ENCODE results near the gene IGHMBP2. TPM values are rescaled to one million over a fixed set of nuclear protein-coding genes. Genes with fewer than 3 reads are reported as not detected.
"Not testable (repeated sequence)": the region's sequence is repeated elsewhere in the genome, so short reads cannot be mapped to it uniquely, and the experiment has no call there.

The IGHMBP2 gene
- polyA plus RNA-seq, 1 donor = 14.1 TPM

DNA sequence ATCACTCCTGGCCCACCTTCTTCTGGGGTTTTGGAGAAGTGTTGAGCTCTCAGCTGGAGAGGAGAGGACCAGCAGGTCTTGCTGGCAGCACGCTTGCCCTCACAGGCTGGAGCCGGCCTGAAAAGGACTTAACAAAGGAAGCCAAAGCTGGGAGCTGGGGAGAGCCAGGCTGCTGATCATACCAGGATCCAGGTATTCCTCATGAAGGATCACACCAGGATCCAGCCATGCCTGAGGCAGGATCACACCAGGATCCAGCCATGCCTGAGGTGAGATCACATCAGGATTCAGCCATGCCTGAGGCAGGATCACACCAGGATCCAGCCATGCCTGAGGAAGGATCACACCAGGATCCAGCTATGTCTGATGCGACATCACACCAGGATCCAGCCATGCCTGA, 60.1 kb downstream of the IGHMBP2 start:
- no peak for DNase-seq

DNA sequence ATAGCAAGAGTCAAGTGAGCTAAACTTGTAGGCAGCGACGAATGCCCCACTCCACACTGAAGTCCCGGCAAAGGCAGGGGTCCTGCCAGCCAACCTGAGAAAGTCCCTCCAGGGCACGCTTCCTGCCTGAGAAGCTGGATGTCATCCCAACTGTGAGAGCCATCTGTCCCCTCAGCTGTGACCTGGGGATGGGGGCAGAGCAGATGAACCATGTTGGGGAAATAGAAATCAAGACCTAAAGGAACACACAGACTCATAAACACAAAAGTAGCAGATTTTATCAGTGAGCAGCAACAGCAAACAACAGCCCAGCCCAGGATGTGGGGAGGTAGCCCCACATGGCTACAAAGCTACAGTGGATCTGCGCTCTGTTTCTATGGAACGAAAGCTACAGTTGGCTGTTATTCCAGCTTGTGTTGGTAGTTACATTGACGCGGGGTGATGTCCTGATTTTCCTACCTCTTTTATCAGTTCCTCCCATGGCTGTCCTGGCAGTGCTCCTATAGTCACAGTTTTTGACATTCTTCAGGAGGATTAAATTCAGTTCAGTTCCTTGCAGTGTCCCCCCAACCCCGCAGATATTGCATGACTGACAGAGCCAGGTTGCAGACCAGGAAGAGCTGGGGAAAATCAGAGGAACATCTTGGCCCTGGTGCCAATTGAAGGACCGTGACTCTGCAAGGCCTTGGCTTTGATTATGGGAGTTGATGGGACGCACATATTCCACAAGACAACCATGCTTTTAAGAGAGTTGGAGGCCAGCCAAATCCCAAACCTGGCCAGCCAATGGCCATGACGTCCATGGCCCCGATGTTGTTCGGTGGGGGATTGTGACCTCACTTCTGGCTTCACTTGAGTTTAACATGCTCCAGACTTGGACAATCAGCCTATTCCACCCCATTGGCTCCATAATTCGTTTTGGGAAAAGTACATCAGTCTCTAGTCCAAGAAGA, 62.5 kb downstream of the IGHMBP2 start:
- peak; percentile 79 for DNase-seq

DNA sequence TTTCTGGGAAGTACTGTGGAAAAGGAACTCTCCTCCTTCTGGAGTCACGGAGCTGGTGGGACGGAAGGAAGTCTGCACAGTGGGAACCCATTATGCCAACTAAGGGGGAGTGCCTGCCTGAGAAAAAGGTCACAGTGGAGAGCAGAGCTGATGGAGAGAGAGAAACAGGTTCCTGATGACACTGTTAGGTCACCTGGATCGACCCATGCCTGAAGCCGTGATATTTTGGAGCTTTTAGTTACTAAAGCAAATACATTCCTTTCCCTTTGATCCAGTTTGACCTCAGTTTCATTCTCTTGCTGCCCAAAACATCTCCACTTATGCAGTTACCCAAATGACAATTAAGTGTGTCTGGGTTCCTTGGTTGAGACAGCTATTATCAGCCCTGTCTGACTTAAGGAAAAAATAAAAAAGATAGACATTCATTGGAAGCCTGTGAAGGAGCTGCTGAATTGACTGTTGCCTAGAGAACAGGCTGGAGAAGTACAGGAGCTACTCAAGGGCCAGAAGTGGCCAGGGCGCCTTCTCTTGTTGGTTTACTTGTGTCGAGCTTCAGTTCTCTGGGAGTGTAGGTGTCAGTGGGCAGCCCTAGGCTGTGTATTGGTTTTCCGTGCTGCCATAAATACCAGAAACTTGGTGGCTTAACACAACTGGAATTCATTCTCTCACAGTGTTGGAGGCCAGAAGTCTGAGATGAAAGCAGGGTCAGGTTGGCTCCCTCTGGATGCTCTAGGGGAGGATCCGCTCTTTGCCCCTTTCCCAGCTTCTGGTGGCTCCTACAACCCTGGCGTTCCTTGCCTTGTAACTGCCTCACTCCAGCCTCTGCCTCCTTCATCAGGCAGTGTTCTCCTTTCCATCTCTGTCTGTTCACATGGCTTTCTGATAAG, 63.4 kb downstream of the IGHMBP2 start:
- DNase-seq = no peak

DNA sequence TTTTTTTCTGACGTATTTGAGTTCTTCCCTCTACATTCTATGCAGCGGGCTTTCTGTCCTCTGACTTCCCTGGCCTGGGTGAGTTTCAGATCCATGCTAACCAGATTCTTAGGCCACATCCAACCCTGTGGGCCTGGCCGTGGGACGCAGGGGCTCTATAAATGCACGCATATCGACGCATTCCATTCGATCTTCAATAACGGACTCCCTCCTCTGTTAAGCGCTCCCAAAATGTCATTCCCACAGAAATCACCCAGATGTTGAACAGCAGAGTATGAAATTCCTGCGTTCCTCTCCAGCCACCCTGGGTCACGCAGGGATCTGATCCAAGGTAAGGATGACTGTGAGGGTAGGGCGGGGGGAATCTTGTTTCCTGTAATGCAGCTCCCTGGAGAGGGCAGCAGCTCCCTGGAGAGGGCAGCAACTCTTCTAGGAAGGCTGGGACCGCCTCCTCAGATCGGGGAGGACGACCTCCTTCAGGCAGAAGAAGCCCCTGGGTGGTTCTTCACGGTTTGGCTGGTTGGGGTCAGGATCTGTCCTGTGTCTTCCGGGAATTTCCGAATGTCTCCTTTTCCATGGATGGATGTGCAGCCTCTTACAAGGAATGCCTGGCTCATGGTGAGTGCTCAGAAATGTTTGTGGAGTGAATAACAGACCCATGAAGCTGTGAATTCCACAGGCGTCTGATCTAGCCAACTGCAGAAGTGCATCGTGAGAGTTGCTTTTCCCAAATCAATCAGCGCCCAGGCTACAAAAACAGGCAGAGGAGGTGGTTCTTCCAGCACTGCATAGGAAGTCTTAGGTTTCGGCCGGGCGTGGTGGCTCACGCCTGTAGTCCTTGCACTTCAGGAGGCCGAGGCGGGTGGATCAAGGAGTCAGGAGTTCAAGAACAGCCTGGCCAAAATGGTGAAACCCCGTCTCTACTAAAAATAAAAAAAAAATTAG, 64.9 kb downstream of the IGHMBP2 start:
- no peak for DNase-seq

DNA sequence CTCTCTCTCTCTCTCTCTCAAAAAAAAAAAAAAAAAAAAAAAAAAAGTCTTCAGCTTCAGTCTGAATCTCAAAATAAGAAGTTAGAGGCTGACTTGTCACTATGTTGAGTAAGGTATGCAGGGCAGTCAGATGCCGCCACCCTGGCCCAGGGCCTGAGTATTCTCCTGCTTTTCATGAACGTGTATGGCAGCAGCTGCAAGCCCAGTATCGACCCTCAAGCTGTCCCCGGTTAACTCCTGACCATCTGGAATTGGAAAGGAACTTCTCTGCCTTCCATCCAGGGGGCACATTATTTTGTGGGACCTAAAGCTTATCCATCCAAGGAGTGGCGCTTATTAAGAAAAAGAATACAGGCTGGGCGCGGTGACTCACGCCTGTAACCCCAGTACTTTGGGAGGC, 65.7 kb downstream of the IGHMBP2 start:
- DNase-seq = no peak

DNA sequence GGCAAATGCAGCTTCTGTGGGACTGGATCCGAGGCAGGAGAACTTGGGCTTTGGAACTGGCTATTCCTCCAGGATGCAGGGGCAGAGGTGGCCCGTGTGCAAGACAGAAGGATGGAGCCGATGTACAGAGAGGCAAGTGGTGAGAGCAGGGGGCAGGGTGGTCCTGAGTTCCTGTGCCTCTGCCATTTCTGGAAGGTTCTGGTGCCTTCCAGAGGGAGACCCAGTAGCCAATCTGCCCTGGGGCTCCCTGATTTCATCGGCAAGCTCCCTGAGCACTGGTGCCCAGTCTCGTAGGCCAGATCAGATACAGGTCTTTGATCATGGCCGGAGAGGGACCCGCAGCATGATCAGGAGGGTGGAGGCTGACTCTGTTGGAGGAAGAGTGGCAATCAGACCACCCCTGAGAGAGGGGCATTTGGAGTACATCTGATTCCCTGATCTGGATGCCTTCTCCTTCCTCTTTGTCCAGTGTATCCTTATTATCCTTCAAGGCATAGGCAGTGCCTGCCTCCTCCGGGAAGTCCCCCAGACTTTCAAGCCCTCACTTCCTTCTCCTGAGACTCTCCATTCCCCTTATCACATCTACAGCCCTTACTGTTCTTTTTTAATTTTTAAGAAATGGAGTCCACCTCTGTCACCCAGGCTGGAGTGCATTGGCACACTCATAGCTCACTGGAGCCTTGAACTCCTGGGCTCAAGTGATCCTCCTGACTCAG, 67.4 kb downstream of the IGHMBP2 start:
- no peak for DNase-seq

DNA sequence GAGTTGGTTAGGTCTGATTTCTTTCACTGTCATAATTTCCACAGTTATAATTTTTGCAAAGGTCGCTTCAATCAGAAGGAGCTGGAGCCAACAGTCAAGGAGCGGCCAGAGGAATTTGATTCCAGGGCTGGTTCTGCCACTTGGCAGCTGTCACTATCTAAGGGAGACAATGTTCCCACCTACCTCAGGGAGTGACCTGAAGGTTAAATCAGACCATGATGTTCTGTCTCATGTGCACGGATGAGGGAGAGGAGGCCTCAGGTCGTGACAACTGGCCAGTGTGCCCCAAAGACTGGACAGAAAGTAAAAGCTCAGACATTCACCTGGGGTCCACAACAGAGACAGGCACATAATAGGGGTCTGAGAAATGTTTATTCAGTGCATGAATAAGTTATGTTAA, 69.5 kb downstream of the IGHMBP2 start:
- DNase-seq = no peak

DNA sequence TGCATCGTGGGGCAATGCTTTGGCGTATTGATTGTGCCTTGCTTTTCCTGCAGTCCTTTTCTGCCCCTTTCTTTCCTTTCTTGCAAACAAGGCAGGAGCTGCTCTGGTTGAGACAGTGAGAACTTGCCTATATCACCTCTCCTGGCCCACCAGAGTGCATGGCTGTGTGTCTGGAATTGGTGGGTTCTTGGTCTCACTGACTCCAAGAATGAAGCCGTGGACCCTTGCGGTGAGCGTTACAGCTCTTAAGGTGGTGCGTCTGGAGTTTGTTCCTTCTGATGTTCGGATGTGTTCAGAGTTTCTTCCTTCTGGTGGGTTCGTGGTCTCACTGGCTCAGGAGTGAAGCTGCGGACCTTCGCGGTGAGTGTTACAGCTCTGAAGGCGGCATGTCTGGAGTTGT, 70.0 kb downstream of the IGHMBP2 start:
- DNase-seq = not testable (repeated sequence)

DNA sequence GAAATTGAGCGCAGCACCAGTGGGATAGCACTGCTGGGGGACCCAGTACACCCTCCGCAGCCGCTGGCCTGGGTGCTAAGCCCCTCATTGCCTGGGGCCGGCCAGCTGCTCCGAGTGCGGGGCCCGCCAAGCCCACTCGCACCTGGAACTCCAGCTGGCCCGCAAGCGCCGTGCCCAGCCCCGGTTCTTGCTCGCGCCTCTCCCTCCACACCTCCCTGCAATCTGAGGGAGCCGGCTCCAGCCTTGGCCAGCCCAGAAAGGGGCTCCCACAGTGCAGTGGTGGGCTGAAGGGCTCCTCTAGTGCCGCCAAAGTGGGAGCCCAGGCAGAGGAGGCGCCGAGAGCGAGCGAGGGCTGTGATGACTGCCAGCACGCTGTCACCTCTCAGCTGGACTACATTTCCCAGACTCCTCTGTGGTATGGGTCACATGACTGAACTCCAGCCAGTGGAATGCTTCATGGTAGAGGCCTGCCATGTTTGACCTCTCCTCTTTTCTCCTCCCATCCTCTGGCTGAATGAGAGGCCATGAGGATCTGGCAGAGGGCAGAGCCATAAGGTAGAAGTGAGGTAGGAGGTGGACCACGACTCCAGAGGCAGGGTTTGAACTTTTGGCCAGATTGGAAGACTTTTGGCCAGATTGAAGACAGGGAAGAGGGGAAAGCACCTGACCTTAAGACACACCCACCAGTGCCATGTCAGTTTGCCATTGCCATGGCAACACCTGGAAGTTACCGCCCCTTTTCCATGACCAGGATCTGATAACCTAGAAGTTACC, 70.9 kb downstream of the IGHMBP2 start:
- no peak for DNase-seq

DNA sequence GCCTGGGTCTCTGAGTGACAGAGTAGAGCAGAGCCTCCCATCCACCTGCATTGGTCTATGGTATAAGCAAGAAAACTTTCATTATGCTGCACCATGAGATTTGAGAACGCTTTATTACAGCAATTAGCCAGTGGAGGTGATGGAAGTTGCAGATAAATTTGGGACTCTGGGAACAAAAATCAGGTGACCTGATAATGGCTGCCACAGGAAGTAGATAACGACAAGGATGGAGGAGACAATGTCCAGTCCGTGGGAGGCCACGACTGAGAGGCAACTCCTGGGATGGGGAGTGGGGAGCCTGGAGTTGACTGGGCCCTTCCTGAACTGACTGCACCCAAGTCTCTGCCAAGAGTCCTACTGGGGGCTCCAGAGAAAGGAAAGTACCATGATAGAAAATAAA, 72.4 kb downstream of the IGHMBP2 start:
- DNase-seq = no peak

DNA sequence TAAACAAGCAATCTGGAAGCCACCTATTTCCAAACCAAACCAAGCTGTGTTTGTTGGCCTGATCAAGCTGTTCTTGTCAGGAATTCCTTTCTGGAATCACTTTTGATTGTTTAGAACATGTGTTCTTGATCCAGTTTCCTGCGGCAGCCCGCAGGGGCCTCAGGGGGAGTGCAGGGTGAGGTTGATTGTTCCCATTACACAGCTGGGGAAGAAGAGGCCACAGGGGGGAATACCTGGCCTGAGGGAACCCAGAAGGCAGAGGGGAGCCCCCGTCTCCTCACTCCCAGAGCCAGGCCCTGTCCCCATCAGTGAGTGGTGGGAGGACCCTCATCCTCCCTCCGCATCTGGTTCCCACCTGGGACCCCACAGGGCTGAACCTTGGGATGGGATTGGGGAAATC, 72.9 kb downstream of the IGHMBP2 start:
- DNase-seq = no peak

DNA sequence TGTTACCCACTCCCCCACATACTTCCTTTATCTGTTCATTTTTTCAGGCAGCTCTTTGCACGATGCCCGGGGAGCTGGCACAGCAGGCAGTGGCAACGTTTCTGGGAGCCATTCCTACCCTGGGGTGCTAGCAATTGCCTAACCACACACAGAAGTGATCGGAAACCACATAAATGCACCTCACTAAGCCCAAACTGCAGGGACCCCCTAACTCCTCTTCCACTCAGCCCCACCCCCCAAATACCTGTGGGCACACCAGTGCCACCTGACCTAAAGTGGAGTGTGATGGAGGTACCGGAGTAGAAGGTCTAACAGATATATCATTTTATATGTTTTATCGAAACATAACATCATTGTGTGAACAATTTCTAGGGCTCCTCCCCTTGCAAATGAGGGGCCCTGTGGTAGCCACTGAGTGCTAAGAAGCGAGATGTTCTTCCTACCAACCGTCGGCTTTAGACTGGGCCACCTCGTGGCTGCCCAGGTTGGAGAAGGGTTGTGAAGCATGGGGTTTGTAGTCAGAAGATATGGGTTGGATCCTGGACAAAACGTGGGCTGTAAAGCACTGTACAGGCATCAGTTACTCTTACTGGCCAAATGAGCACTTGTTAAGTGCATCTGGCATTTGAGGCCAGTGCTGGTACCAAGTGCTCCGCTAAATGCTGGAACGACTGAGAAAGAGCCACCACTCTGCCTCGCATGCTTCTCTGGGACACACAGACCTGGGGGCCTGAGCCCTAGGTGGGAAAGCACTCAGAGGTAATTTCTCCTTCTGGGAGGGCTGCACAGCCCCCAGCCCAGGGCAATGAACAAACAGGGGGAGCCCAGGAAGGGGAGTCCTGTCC, 74.3 kb downstream of the IGHMBP2 start:
- no peak for DNase-seq

DNA sequence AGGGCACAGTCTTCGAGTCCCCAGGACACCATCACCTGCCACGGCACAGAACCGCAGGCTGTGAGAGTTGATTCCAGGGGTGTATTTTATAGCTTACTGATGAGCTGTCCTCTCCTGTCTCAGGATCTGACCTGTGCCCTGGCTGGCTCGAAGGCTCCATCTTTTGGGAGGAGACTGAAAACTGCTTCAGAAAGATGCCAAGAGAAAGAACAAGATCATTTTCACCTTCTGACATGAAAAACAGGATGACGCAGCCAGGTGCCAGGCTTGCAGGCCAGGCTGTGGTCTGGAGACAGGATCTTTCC, 74.9 kb downstream of the IGHMBP2 start:
- DNase-seq = no peak

DNA sequence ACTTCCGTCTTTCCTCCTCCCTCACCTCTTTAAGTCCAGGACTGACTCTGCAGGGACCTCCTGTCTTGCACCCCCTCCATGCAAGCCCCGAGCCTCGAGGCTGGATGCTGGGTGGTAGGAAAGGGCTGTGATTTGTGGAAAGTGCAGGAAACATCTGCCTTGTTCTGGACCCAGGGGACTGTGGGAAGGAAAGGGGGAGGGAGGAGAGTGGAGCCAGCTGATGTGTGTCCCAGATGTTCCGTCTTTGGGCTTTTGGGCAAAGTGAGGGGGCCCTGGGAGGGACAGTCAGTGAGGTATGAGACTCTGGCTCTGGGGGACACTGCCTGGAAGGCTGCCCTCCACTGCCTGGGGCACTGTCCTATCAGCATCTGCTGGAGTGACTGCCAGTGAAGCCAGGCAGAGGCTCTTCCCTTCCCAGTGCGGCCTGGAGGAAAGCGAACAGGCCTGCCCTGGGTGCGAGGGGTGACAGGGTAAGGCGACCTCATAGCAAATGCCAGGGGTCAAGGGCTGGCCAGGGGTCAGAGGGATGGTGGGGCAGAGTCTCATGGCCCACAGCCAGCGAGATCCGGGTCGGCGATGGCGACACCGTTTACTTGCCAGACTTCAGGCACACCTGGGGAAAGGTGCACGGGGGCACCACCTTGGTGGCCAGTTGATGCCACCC, 75.4 kb downstream of the IGHMBP2 start:
- DNase-seq = peak; percentile 57

DNA sequence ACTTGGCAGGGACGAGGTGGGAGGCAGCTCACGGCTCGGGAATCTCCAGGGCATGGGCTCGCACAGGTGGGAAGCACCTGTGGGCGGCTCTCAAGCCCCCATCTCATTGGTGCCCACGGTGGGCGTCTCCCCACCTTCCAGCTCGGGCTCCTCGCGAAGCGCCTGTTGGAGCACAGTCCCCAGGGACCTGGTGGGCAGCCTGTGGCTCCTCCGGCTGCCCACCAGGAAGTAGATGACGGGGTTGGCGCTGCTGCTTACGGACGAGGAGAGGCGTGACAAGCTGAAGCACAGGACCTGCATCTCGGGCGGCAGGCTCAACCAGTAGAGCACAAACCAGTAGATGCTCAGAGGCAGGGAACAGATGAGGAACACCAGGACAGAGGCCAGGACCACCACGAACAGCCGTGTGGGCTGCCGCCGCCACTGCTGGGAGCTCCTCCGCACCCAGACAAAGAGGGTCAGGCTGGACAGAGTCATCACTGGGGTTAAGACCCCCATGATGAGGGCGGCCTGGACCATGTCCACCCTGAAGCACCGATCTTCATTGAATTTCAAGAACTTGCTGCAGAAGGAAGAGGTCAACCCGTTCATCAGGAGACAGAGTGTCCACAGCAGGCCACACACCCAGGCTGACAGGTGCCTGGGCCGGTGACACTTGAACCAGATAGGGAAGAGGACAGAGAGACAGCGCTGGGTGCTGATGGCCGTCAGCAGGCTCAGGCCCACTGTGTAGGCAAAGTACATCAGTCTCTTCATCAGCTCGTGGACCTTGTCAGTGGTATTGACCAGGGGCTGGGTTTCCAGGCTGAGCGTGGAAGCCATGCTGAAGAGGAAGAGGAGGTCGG, 76.5 kb downstream of the IGHMBP2 start:
- DNase-seq = no peak

DNA sequence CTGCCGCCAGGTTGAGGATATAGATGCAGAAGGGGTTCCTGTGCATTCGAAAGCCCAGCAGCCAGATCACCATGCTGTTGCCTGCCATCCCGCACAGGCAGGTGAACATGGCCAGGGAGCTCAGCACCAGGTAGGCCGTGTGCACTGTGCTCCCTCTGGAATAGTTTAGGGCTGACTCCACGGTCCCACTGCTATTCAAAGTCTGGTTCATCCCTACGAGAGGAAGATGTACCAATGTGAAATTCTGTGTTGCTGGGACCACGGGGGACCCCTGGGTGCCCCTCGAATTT, 77.0 kb downstream of the IGHMBP2 start, which contains the start of gene MRGPRD:
TSS of gene MRGPRD (minus strand) at position 211 of the 290 bp plus-strand sequence. CDS start at position 211, 0 bp downstream.
- DNase-seq = no peak

DNA sequence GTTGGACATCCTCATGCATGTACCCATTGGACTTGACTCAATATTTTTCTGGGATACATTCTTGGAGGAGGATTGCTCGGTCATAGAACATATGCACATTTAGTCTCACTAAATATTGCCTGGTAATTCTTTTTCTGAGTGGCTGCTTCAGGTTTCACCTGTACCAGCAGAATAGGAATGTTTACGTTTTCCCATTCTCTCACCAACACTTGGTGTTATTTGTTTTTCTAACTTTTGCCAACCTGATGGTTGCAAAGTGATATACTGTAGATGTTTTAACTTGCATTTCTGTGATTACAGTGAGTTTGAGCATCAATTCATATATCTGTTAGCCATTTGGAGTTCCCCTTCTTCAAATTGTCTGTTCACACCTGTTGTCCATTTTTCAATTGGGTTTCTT, 78.4 kb downstream of the IGHMBP2 start:
- DNase-seq = no peak

DNA sequence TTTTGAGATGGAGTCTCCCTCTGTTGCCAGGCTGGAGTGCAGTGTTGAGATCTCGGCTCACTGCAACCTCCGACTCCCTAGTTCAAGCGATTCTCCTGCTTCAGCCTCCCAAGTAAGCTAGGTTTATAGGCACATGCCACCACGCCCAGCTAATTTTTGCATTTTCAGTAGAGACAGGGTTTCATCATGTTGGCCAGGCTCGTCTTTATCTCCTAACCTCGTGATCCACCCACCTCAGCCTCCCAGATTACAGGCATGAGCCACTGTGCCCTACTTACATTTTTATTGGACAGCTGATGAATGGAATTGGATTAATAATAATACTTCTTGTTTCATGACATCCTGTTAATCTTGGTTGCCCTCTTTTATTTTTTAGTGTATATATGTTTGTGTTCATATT, 80.1 kb downstream of the IGHMBP2 start:
- DNase-seq = no peak

DNA sequence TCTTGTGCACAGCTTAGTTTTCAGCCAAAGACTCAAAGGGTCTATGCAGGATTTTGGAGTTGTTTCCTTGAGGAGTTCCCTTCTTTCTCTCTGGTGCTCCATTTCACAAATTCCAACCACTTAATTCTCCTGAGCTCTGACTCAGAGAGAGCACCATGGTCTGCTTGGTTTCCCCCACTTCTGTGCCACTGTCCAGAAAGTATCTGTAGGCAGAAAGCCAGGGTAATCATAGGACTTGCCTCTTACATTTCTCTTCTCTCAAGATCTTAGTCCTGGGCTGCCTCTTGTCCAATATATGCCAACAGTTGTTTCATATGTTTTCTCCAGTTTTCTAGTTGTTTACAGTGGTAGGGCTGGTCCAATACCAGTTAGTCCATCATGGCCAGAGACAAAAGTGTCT, 83.5 kb downstream of the IGHMBP2 start:
- DNase-seq = no peak

Measured in hindlimb muscle (tissue), 1 donor.